BJ (cell line): Measurements from ENCODE around the gene HS1BP3. TPM values are rescaled to one million over a fixed set of nuclear protein-coding genes. Genes with fewer than 3 reads are reported as not detected.

Experiments used
- CTCF ChIA-PET: fragments of 350-600 bp; formaldehyde crosslinking; extraction: SDS; loops from one replicate; lab custom pipeline; 2021; ENCODE audit warnings: antibody characterized with exemption, inconsistent platforms; lab: Yijun Ruan, JAX
- POLR2A ChIA-PET: fragments of 300-600 bp; sonication (Branson Sonifier 250); formaldehyde crosslinking; extraction: SDS; loops from one replicate; lab custom pipeline; 2021; ENCODE audit warnings: antibody characterized with exemption; lab: Charles Lee
- DNase-seq: peaks from one replicate; pipeline ENCODE4 v3.0.0-alpha.2; 2011; ENCODE audit warnings: low read depth
- H3K27me3 ChIP-seq: 2 replicates; pipeline ENCODE4 v1.6.0; 2011; ENCODE audit warnings: low read length; ENCODE audit not compliant: control insufficient read depth, insufficient read depth
- H3K36me3 ChIP-seq: 2 replicates; pipeline ENCODE4 v1.5.1; 2011; ENCODE audit warnings: low read length; ENCODE audit not compliant: control insufficient read depth, insufficient read depth
- H3K4me3 ChIP-seq: 2 replicates; pipeline ENCODE4 v1.5.1; 2011; ENCODE audit warnings: low read depth, mild to moderate bottlenecking, control low read depth, low read length
- CTCF ChIP-seq: IDR thresholded peaks from 2 replicates; pipeline ENCODE4 v1.5.1; 2011; ENCODE audit warnings: low read depth, mild to moderate bottlenecking, control low read depth, inconsistent platforms, low read length, moderate library complexity; ENCODE audit not compliant: insufficient read depth
- polyA plus RNA-seq: library from polyadenylated mRNA; depleted of rRNA; stranded (reverse); fragments of >200 nt; gene quantifications from 2 replicates; pipeline ENCODE4 v1.2.3, GENCODE V29; 2011

HS1BP3 gene
- polyA plus RNA-seq, 1 experiment, result 13.6 TPM

- Histone ChIP-seq H3K36me3 (peaks cover 7% of the 10 kb centered on the region), H3K27me3 (no peaks in the 10 kb centered on the region), H3K4me3 (no peak overlapping the region)
- no peak for DNase-seq
- POLR2A ChIA-PET, result no interaction called here
- CTCF ChIA-PET, result interaction anchor here (0.9 to 2.6 kb wide), 7 partner anchors 9 to 180 kb away, joined by 3 to 11 read pairs (median 6); no protein-coding TSS in a partner anchor
- TF ChIP-seq CTCF, result no peak
Observed at GRCh38 chr2:20624884-20625485, 25.9 kb downstream of the HS1BP3 start.

GRCh38 chr2:20624156-20624883 is 26.6 kb downstream of the HS1BP3 start:
- POLR2A ChIA-PET, result no interaction called here
- CTCF ChIA-PET, result interaction anchor here (0.9 to 2.6 kb wide), 5 partner anchors 11 to 180 kb away, joined by 3 to 11 read pairs (median 7); no protein-coding TSS in a partner anchor

DNA sequence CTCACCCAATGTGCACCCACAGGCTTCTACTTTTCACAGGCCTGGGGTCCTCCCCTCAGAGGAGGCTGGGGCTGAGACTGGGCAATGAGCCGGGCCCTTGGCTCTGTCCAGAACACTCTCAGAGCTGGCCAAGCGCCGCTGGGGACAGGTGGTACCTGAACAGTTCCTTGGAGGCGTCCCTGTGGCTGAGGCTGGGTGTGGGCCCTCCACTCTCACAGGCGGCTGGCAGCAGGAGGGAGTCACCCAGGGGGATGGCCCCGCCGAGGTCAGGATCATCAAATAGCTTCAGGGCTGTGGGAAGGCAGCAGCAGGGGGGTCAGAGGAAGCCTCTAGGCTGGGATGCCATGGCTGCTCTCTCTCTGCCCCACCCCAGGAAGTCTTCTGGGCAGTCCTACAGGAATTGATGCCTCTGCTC is 27.1 kb downstream of the HS1BP3 start:
- DNase-seq, result no peak
- TF ChIP-seq CTCF, result no peak
- Histone ChIP-seq H3K4me3 (no peak overlapping the region), H3K27me3 (no peaks in the 10 kb centered on the region), H3K36me3 (peaks cover 7% of the 10 kb centered on the region)
- CTCF ChIA-PET, result no interaction called here
- POLR2A ChIA-PET, result no interaction called here

More at GRCh38 chr2:20624156-20624883, 26.6 kb downstream of the HS1BP3 start:
- no peak for DNase-seq
- peaks cover 7% of the 10 kb centered on the region for H3K36me3 ChIP-seq
- H3K4me3 ChIP-seq, result no peak overlapping the region
- no peaks in the 10 kb centered on the region for H3K27me3 ChIP-seq
- no peak for TF ChIP-seq CTCF

DNA sequence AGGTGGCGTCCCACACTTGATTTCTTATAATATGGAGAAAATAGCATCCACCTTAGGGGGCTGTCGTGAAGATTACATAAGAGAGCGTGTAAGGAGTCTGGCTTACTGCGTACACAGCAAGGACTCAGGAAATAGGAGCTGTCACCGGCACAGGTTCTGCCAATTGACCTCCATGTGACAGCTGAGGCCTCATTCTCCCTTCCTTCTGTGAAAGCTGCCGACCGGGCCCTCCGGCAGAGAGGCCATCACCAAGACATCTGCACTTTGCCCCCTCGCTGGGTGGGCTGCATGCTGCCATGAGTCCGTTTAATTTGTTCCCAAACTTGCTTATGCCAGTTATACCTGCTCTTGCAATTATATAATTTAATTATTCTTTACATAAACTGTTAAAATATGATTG is 27.7 kb downstream of the HS1BP3 start:
- peaks cover 7% of the 10 kb centered on the region for H3K36me3 ChIP-seq
- DNase-seq, result no peak
- H3K27me3 ChIP-seq, result no peaks in the 10 kb centered on the region
- no peak for TF ChIP-seq CTCF
- CTCF ChIA-PET, result no interaction called here
- H3K4me3 ChIP-seq, result no peak overlapping the region
- POLR2A ChIA-PET, result no interaction called here

GRCh38 chr2:20622731-20623130 is 28.2 kb downstream of the HS1BP3 start:
- Histone ChIP-seq H3K4me3 (no peak overlapping the region), H3K36me3 (peaks cover 7% of the 10 kb centered on the region), H3K27me3 (no peaks in the 10 kb centered on the region)
- no peak for DNase-seq
- CTCF ChIA-PET, result no interaction called here
- no peak for TF ChIP-seq CTCF
- POLR2A ChIA-PET, result no interaction called here
